Activated CD4-positive, CD25-positive, alpha-beta regulatory T cell treated with anti-CD3 and anti-CD28 coated beads, Interleukin-2, amount 50 U/mL, for 72 hours (primary cell): Measurements from ENCODE around the gene KIF4A.
"Not testable (repeated sequence)": the region's sequence is repeated elsewhere in the genome, so short reads cannot be mapped to it uniquely, and the experiment has no call there.

Source experiments
- DNase-seq: peaks from one replicate; pipeline ENCODE4 v3.0.0; 2021

KIF4A gene

GRCh38 chrX:70293621-70294020 is 3.7 kb downstream of the KIF4A start:
- DNase-seq = no peak

GRCh38 chrX:70301716-70302115 is 11.8 kb downstream of the KIF4A start:
- no peak for DNase-seq

GRCh38 chrX:70313503-70313902 is 23.6 kb downstream of the KIF4A start:
- DNase-seq = no peak

GRCh38 chrX:70322784-70323183 is 32.9 kb downstream of the KIF4A start:
- no peak for DNase-seq

GRCh38 chrX:70323628-70324027 is 33.7 kb downstream of the KIF4A start:
- not testable (repeated sequence) for DNase-seq

GRCh38 chrX:70324326-70324725 is 34.4 kb downstream of the KIF4A start:
- no peak for DNase-seq

- DNase-seq = no peak
These were observed 41.3 kb downstream of the KIF4A start for GRCh38 chrX:70331161-70331560.

GRCh38 chrX:70332600-70332999 is 42.7 kb downstream of the KIF4A start:
- DNase-seq = no peak

- DNase-seq = no peak
These were observed 46.9 kb downstream of the KIF4A start for GRCh38 chrX:70336767-70337166.

- DNase-seq = no peak
These were observed 48.4 kb downstream of the KIF4A start for GRCh38 chrX:70338290-70338689.

- DNase-seq = no peak
These were observed 53.5 kb downstream of the KIF4A start for GRCh38 chrX:70343435-70343834.

GRCh38 chrX:70346418-70347070 is 56.6 kb downstream of the KIF4A start:
- DNase-seq = no peak

GRCh38 chrX:70348825-70349224 is 58.9 kb downstream of the KIF4A start:
- DNase-seq = not testable (repeated sequence)

- DNase-seq = not testable (repeated sequence)
These were observed 59.6 kb downstream of the KIF4A start for GRCh38 chrX:70349367-70350125.

- no peak for DNase-seq
These were observed 62.6 kb downstream of the KIF4A start for GRCh38 chrX:70352496-70352895.

GRCh38 chrX:70353514-70353913 is 63.6 kb downstream of the KIF4A start:
- no peak for DNase-seq

- DNase-seq = no peak
These were observed 64.8 kb downstream of the KIF4A start for GRCh38 chrX:70354716-70355115.

GRCh38 chrX:70359458-70359857 is 69.6 kb downstream of the KIF4A start:
- no peak for DNase-seq

GRCh38 chrX:70360366-70360765 is 70.5 kb downstream of the KIF4A start:
- no peak for DNase-seq

GRCh38 chrX:70368731-70369130 is 78.8 kb downstream of the KIF4A start:
- not testable (repeated sequence) for DNase-seq

GRCh38 chrX:70386235-70386634 is 96.3 kb downstream of the KIF4A start:
- DNase-seq = no peak

GRCh38 chrX:70398899-70399298 is 109.0 kb downstream of the KIF4A start:
- no peak for DNase-seq

- not testable (repeated sequence) for DNase-seq
These were observed 110.3 kb downstream of the KIF4A start for GRCh38 chrX:70400181-70400580.

- DNase-seq = no peak
These were observed 112.8 kb downstream of the KIF4A start for GRCh38 chrX:70402721-70403120.

GRCh38 chrX:70405003-70405402 is 115.1 kb downstream of the KIF4A start:
- DNase-seq = no peak
